Caco-2 (cell line): ENCODE data around the gene ZNF789. TPM values are rescaled to one million over a fixed set of nuclear protein-coding genes. Genes with fewer than 3 reads are reported as not detected.

Experiments
- Bru-seq: library from RNA; stranded (reverse); fragments of 400-500 nt; gene quantifications from one replicate; lab custom pipeline; 2021; lab: Mats Ljungman, UMichigan
- BruChase-seq, 2 experiments: library from RNA; stranded (reverse); fragments of 400-500 nt; gene quantifications; one replicate each; lab custom pipeline; 2021; lab: Mats Ljungman, UMichigan
- BruUV-seq: library from RNA; stranded (reverse); fragments of 400-500 nt; replicated peaks from 2 replicates; lab custom pipeline; 2021; lab: Mats Ljungman, UMichigan
- CTCF ChIA-PET: fragments of 300-600 bp; sonication (Branson Sonifier 250); formaldehyde crosslinking; loops from one replicate; lab custom pipeline; 2022; ENCODE audit warnings: antibody characterized with exemption; lab: Charles Lee
- POLR2A ChIA-PET: fragments of 300-600 bp; sonication (Branson Sonifier 250); formaldehyde crosslinking; loops from one replicate; lab custom pipeline; 2022; ENCODE audit warnings: antibody characterized with exemption; lab: Charles Lee
- DNase-seq, 2 experiments: peaks; one replicate each; pipeline versions ENCODE4 v3.0.0 to v3.0.0-alpha.2; 2020 to 2022
- H3K27me3 ChIP-seq: replicated peaks from 2 replicates; pipeline ENCODE4 v1.6.0; 2011; ENCODE audit warnings: low read length; ENCODE audit not compliant: control insufficient read depth, insufficient read depth
- H3K36me3 ChIP-seq: 2 replicates; pipeline ENCODE4 v1.5.1; 2011; ENCODE audit warnings: low read length; ENCODE audit not compliant: control insufficient read depth, insufficient read depth
- H3K4me1 ChIP-seq: fragments of 250-450 bp; sonication (Bioruptor Pico); 2 replicates; pipeline ENCODE4 v1.5.1; 2020; ENCODE audit warnings: mild to moderate bottlenecking
- H3K4me3 ChIP-seq: 2 replicates; pipeline ENCODE4 v1.5.1; 2011; ENCODE audit warnings: low read depth, mild to moderate bottlenecking, control low read depth, low read length
- H3K9me3 ChIP-seq: fragments of 250-450 bp; sonication (Bioruptor Pico); 2 replicates; pipeline ENCODE4 v1.5.1; 2020; ENCODE audit warnings: mild to moderate bottlenecking, moderate library complexity
- H3K27ac Mint-ChIP-seq: one replicate; pipeline ENCODE4 v1.8.0; 2022; ENCODE audit warnings: mixed read lengths; ENCODE audit not compliant: unreplicated experiment
- H3K27me3 Mint-ChIP-seq: one replicate; pipeline ENCODE4 v1.8.0; 2022; ENCODE audit warnings: mixed read lengths; ENCODE audit not compliant: insufficient read depth, unreplicated experiment
- H3K36me3 Mint-ChIP-seq: one replicate; pipeline ENCODE4 v1.8.0; 2022; ENCODE audit warnings: mild to moderate bottlenecking, mixed read lengths; ENCODE audit not compliant: insufficient read depth, unreplicated experiment
- H3K4me1 Mint-ChIP-seq: one replicate; pipeline ENCODE4 v1.8.0; 2022; ENCODE audit warnings: low read depth, mixed read lengths; ENCODE audit not compliant: unreplicated experiment
- H3K4me3 Mint-ChIP-seq: one replicate; pipeline ENCODE4 v1.8.0; 2022; ENCODE audit warnings: mild to moderate bottlenecking, moderate library complexity, mixed read lengths; ENCODE audit not compliant: unreplicated experiment
- H3K9me3 Mint-ChIP-seq: one replicate; pipeline ENCODE4 v1.8.0; 2022; ENCODE audit warnings: mixed read lengths; ENCODE audit not compliant: unreplicated experiment
- CTCF ChIP-seq, 2 experiments: fragments of 200-600 bp in 1 of 2; IDR thresholded peaks; 1 replicate in 1 of 2; 2 replicates in 1 of 2; pipeline versions ENCODE4 v1.5.1 to v1.8.0; 2011 to 2022; ENCODE audit warnings: antibody characterized with exemption in 1 of 2, control low read depth in 1 of 2, inconsistent platforms in 1 of 2, low read depth in 1 of 2, low read length in 1 of 2, mild to moderate bottlenecking in 1 of 2, moderate library complexity in 1 of 2; ENCODE audit not compliant: insufficient read depth in 1 of 2, severe bottlenecking in 1 of 2, unreplicated experiment in 1 of 2
- intact Hi-C: fragments of 100-400 bp; cut with micrococcal nuclease; formaldehyde crosslinking; loops from one replicate; pipeline ENCODE4 v1.10.0; 2022; ENCODE audit not compliant: unreplicated experiment
- long read RNA-seq: library from polyadenylated mRNA; stranded (forward); transcript quantifications from one replicate; pipeline ENCODE4 v2.0.0, GENCODE V29; 2022
- total RNA-seq: library from RNA; stranded (reverse); gene quantifications from 2 replicates; pipeline ENCODE4 v1.2.3, GENCODE V29; 2022

ZNF789 gene
- total RNA-seq = 30.1 and 32.3 TPM in 2 replicates
- percentile 71 among the genes with signal in this experiment for Bru-seq, nascent RNA
- BruChase-seq, experiment 1, labeled RNA remaining after a 2-hour chase = percentile 78 among the genes with signal in this experiment
- BruChase-seq, experiment 2, labeled RNA remaining after a 6-hour chase = percentile 76 among the genes with signal in this experiment
- long read RNA-seq, transcript ZNF789-210 (3 exons, 1,884 nt) = major isoform, 5 of 26 reads
- long read RNA-seq, partial matches to known transcripts = 1 of 26 reads
- long read RNA-seq, other reads (novel, unspliced or antisense) = 14 of 26 reads

GRCh38 chr7:99472561-99473314 is at the start of gene ZNF789:
ZNF789 (plus strand) TSS chr7:99472890; CDS start chr7:99476457, 3,567 bp downstream.
- no peaks in the 10 kb centered on the region for H3K27me3 Mint-ChIP-seq
- H3K9me3 Mint-ChIP-seq = no peaks in the 10 kb centered on the region
- peak; percentile 97 to 98 for DNase-seq
- BruUV-seq = no TSS peak
- H3K4me3 ChIP-seq = peak within 1 kb of the TSS; percentile 94
- no peaks in the 10 kb centered on the region for H3K27me3 ChIP-seq
- TF ChIP-seq CTCF (IDR thresholded peaks at IDR 0.05; ENCODE audit: insufficient read depth in 1 of 2, low read depth in 1 of 2, low read length in 1 of 2, severe bottlenecking in 1 of 2, unreplicated experiment in 1 of 2) = no peak
- intact Hi-C loops = loop anchor here (1.0 to 2.0 kb wide), 2 partner anchors 28 to 40 kb away; partner anchors contain the start of gene ZNF394
- H3K4me3 Mint-ChIP-seq = peak within 1 kb of the TSS; percentile 82
- H3K4me1 Mint-ChIP-seq = no peaks in the 10 kb centered on the region
- no peaks in the 10 kb centered on the region; the same call in 1 of the 2 replicates for H3K36me3 ChIP-seq
- peak within 1 kb of the TSS; percentile 78 for H3K27ac Mint-ChIP-seq
- no peaks in the 10 kb centered on the region for H3K9me3 ChIP-seq
- CTCF ChIA-PET = interaction anchor here (1.0 kb wide), 1 partner anchor 27 kb away, joined by 3 read pairs; the partner anchor contains the start of gene ZNF394
- H3K36me3 Mint-ChIP-seq = peaks cover 53% of the 10 kb centered on the region
- POLR2A ChIA-PET = interaction anchor here (0.6 to 1.1 kb wide), 3 partner anchors 27 to 970 kb away, joined by 3 to 6 read pairs (median 4); partner anchors contain the start of genes BUD31, PDAP1 and ZNF394
- no peaks in the 10 kb centered on the region for H3K4me1 ChIP-seq

GRCh38 chr7:99424932-99425730 is 47.6 kb upstream of the ZNF789 start:
- Histone ChIP-seq H3K36me3 (peaks cover 18% of the 10 kb centered on the region), H3K9me3 (no peaks in the 10 kb centered on the region), H3K4me3 (no peak overlapping the region), H3K4me1 (peaks cover 24% of the 10 kb centered on the region), H3K27me3 (no peaks in the 10 kb centered on the region)
- Mint-ChIP-seq H3K4me3 (no peak overlapping the region), H3K27me3 (no peaks in the 10 kb centered on the region), H3K27ac (peak overlapping the region; percentile 66), H3K9me3 (no peaks in the 10 kb centered on the region), H3K36me3 (peaks cover 90% of the 10 kb centered on the region), H3K4me1 (peaks cover 9% of the 10 kb centered on the region)
- intact Hi-C loops = no loop called here
- no peak for DNase-seq
- BruUV-seq = no TSS peak
- CTCF ChIA-PET = no interaction called here
- POLR2A ChIA-PET = no interaction called here
- no peak for TF ChIP-seq CTCF (IDR thresholded peaks at IDR 0.05; ENCODE audit: insufficient read depth in 1 of 2, low read depth in 1 of 2, low read length in 1 of 2, severe bottlenecking in 1 of 2, unreplicated experiment in 1 of 2)
